Heart right ventricle (tissue), 16 donors: ENCODE measurements around the gene KRT6C. TPM values are rescaled to one million over a fixed set of nuclear protein-coding genes. Genes with fewer than 3 reads are reported as not detected.
A peak's percentile ranks its signal among the peaks of the same experiment; 100 is the strongest.

Source experiments
- ATAC-seq, 8 donors: fragments of 200-7000 bp; cut with Tn5 transposase; one replicate each; pipeline ENCODE4 v1.9.1; 2020; ENCODE audit warnings: mild to moderate bottlenecking in 8 of 8, moderate library complexity in 8 of 8, moderate number of reproducible peaks in 1 of 8
- DNase-seq, 2 donors: peaks; one replicate each; pipeline ENCODE4 v3.0.0-alpha.2; 2020
- H3K27ac ChIP-seq, 10 donors: fragments of 200-600 bp; sonication (generic) in 2 of 10; one replicate each; pipeline versions ENCODE4 v1.5.0 to v1.8.0; 2020 to 2022; ENCODE audit warnings: mild to moderate bottlenecking in 3 of 10
- H3K27me3 ChIP-seq, 7 donors: fragments of 200-600 bp; one replicate each; pipeline ENCODE4 v1.8.0; 2021 to 2022; ENCODE audit warnings: mild to moderate bottlenecking in 2 of 7
- H3K36me3 ChIP-seq, 9 donors: fragments of 200-600 bp; sonication (generic) in 1 of 9; one replicate each; pipeline versions ENCODE4 v1.5.0 to v1.8.0; 2020 to 2022; ENCODE audit warnings: mild to moderate bottlenecking in 2 of 9
- H3K4me1 ChIP-seq, 9 donors: fragments of 200-600 bp; sonication (generic) in 1 of 9; one replicate each; pipeline versions ENCODE4 v1.5.0 to v1.8.0; 2020 to 2022; ENCODE audit warnings: mild to moderate bottlenecking in 4 of 9
- H3K4me3 ChIP-seq, 10 donors: fragments of 200-600 bp; sonication (generic) in 2 of 10; one replicate each; pipeline versions ENCODE4 v1.5.0 to v1.8.0; 2020 to 2022; ENCODE audit warnings: mild to moderate bottlenecking in 7 of 10, moderate library complexity in 2 of 10
- H3K9me3 ChIP-seq, 11 donors: fragments of 200-600 bp in 10 of 11; sonication (generic) in 2 of 11; one replicate each; pipeline versions ENCODE4 v1.5.0 to v1.8.0; 2013 to 2022; ENCODE audit warnings: mild to moderate bottlenecking in 2 of 11, control low read depth in 1 of 11, moderate library complexity in 1 of 11
- CTCF ChIP-seq, 9 donors: fragments of 200-600 bp; sonication (generic) in 2 of 9; IDR thresholded peaks; one replicate each; pipeline versions ENCODE4 v1.5.0 to v1.8.0; 2021 to 2022; ENCODE audit warnings: antibody characterized with exemption in 9 of 9, mild to moderate bottlenecking in 5 of 9, moderate library complexity in 1 of 9
- WGBS, 2 donors: extraction: QIAGEN DNeasy Blood & Tissue Kit; methylation state at CpG; one replicate each; pipeline ENCODE4 v1.1.7; 2013; ENCODE audit warnings: inconsistent platforms in 1 of 2; 5-methylcytosine and 5-hydroxymethylcytosine counted together
- intact Hi-C, 10 donors: fragments of 100-400 bp; cut with DNase I; formaldehyde crosslinking; loops; one replicate each; pipeline versions ENCODE4 v1.11.1 to v1.14.2; 2022
- long read RNA-seq, 3 donors: library from polyadenylated mRNA; unstranded; transcript quantifications; one replicate each; pipeline ENCODE4 v2.0.0, GENCODE V29; 2020 to 2021
- polyA plus RNA-seq, 2 donors: library from polyadenylated mRNA; stranded (reverse); fragments of 200-250 nt; gene quantifications; one replicate each; pipeline ENCODE4 v1.2.3, GENCODE V29; 2013
- total RNA-seq, 10 donors: library from RNA; stranded (reverse); fragmentation: NEBNext Ultra II Directional in 3 of 10; extraction: Animal tissue kit (Norgen Biotek cat#: 25700) in 3 of 10; gene quantifications; one replicate each; pipeline versions ENCODE4 v1.2.1 to v1.2.4, GENCODE V29; 2021 to 2023
- donor health status: Arrhythmogenic right ventricular cardiomyopathy.
- donor health status: ischemic (EF 13 %, LVEDD 7.1; RV severe dilation, severe dysfunction).
- donor health status: healthy with polysubstance abuse.
- donor health status: DM: no; HTN: yes; CAD: no.
- donor health status: DM: no; HTN: no; CAD: no.
- donor health status: ischemic (EF 25% LVEDD 6.9; RV normal size, moderate dysfunction).
- donor health status: ischemic (EF 25% LVEDD 5.7; RV mildly dilated, moderate dysfunction).
- donor health status: healthy.
- donor health status: DM: yes; HTN: yes; CAD: no.
- donor health status: Ischemic cardiomyopathy.
- donor health status: ischemic (EF 35%, LVEDD 5.7; RV mildly dilated, moderate dysfunction).
- donor health status: nonischemic (EF 11% LVEDD 7.7; RV severe dilation, severe dysfunction).
- donor health status: DM: yes; HTN: yes; CAD: no.
- donor health status: PGD.
- donor health status: ischemic (EF 29% LVEDD 5.4; RV normal size, mild dysfunction).
- donor health status: nonischemic (EF 23%, LVEDD 6.1; RV moderate dilation, normal function).

The KRT6C gene
- total RNA-seq, result not detected
- polyA plus RNA-seq, result under 1 TPM in 1 of 2 donors, not detected in 1; 0.06 TPM
- long read RNA-seq, donor 1, result 0 reads
- long read RNA-seq, donor 2, result 0 reads
- long read RNA-seq, donor 3, result 0 reads

GRCh38 chr12:52473768-52474167 lies at the start of gene KRT6C:
Gene KRT6C, minus strand, starts transcription at chr12:52473805. Its CDS starts 68 bp downstream, at chr12:52473737.
- H3K4me3 ChIP-seq, result no peak within 1 kb of the TSS
- H3K9me3 ChIP-seq, result peaks cover 0 to 4% (median 0%) of the 10 kb centered on the region in 11 donors
- H3K36me3 ChIP-seq, result no peaks in the 10 kb centered on the region
- 79 to 86% methylated on average over 4 of the region's 4 CpGs for WGBS, 2 donors
- no peak within 1 kb of the TSS for H3K27ac ChIP-seq
- DNase-seq (no peak), ATAC-seq (no peak)
- no peak for TF ChIP-seq CTCF (IDR thresholded peaks at IDR 0.05)
- H3K4me1 ChIP-seq, result no peaks in the 10 kb centered on the region
- intact Hi-C loops, result no loop called here
- peaks cover 0 to 12% (median 0%) of the 10 kb centered on the region in 7 donors for H3K27me3 ChIP-seq

GRCh38 chr12:52522346-52523011 lies 48.9 kb upstream of the KRT6C start:
- H3K4me3 ChIP-seq, result no peak overlapping the region
- 60 to 72% methylated on average over 10 of the region's 10 CpGs for WGBS, 2 donors
- no peak for DNase-seq

GRCh38 chr12:52521568-52522266 lies 48.1 kb upstream of the KRT6C start:
- WGBS, 2 donors, result 77 to 81% methylated on average over 10 of the region's 10 CpGs
- Histone ChIP-seq H3K36me3 (no peaks in the 10 kb centered on the region), H3K4me3 (no peak overlapping the region), H3K4me1 (no peaks in the 10 kb centered on the region), H3K9me3 (no peaks in the 10 kb centered on the region), H3K27me3 (peaks cover 0 to 37% (median 5%) of the 10 kb centered on the region in 7 donors), H3K27ac (no peak overlapping the region)
- DNase-seq, result no peak
- no peak for TF ChIP-seq CTCF (IDR thresholded peaks at IDR 0.05)
- intact Hi-C loops, result no loop called here
- ATAC-seq, result no peak

More at GRCh38 chr12:52522346-52523011, 48.9 kb upstream of the KRT6C start:
- Histone ChIP-seq H3K9me3 (no peaks in the 10 kb centered on the region), H3K27me3 (peaks cover 0 to 31% (median 5%) of the 10 kb centered on the region in 7 donors), H3K36me3 (no peaks in the 10 kb centered on the region), H3K27ac (no peak overlapping the region), H3K4me1 (no peaks in the 10 kb centered on the region)
- peak in 5 of 8 donors; percentile 9 to 53 (median 36) for ATAC-seq
- no peak for TF ChIP-seq CTCF (IDR thresholded peaks at IDR 0.05)
- intact Hi-C loops, result no loop called here

- WGBS, 2 donors, result 61 to 71% methylated on average over 10 of the region's 10 CpGs
- H3K27ac ChIP-seq, result no peak overlapping the region
- H3K27me3 ChIP-seq, result peaks cover 0 to 39% (median 5%) of the 10 kb centered on the region in 7 donors
- no peaks in the 10 kb centered on the region for H3K4me1 ChIP-seq
- no peaks in the 10 kb centered on the region for H3K36me3 ChIP-seq
- intact Hi-C loops, result no loop called here
- no peak overlapping the region for H3K4me3 ChIP-seq
- no peaks in the 10 kb centered on the region for H3K9me3 ChIP-seq
- DNase-seq (no peak), ATAC-seq (peak in 1 of 8 donors; percentile 25)
- no peak for TF ChIP-seq CTCF (IDR thresholded peaks at IDR 0.05)
These were observed 47.6 kb upstream of the KRT6C start for GRCh38 chr12:52521175-52521567.
